GM12872 (cell line): ENCODE measurements around the gene NALF2.

Experiments used
- TF ChIP-seq, protein P1 (sequence below): IDR thresholded peaks from 3 replicates; pipeline ENCODE4 v1.5.1; 2011; ENCODE audit warnings: low read depth, mild to moderate bottlenecking, low read length, moderate library complexity; ENCODE audit not compliant: insufficient read depth

Gene NALF2

DNA sequence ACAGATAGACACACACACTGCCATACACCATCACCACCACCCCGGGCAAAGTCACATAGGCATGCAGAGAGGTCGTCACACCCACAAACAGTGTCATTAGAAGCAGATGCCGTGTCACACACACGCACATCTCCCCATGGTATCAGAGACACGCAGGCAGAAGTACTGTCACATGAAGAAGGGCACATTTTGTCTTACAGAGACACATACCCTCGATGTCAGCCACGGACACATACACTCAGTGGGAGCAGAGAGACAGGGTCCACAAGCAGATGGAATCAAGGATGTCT lies 3.3 kb downstream of the NALF2 start:
- TF ChIP-seq, protein P1, sequence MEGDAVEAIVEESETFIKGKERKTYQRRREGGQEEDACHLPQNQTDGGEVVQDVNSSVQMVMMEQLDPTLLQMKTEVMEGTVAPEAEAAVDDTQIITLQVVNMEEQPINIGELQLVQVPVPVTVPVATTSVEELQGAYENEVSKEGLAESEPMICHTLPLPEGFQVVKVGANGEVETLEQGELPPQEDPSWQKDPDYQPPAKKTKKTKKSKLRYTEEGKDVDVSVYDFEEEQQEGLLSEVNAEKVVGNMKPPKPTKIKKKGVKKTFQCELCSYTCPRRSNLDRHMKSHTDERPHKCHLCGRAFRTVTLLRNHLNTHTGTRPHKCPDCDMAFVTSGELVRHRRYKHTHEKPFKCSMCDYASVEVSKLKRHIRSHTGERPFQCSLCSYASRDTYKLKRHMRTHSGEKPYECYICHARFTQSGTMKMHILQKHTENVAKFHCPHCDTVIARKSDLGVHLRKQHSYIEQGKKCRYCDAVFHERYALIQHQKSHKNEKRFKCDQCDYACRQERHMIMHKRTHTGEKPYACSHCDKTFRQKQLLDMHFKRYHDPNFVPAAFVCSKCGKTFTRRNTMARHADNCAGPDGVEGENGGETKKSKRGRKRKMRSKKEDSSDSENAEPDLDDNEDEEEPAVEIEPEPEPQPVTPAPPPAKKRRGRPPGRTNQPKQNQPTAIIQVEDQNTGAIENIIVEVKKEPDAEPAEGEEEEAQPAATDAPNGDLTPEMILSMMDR = no peak

DNA sequence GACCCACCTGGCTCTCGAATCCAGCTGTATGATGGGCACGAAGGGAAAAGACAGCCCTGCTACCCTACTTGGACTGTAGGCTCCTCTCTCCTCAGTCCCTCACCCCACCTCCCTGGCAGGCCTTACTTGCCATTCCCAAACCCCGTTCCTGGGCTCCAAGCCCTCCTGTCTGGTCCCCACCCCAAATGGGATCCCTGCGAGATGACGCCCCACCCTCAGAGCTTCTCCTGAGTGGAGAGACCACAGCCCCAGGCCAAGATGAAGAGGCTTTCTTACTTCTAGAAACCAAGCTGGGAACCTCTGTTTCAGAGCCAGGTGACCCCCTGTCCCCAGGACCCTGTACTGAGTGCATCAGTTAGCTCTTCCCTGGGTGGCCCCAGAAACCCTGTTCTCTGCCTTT lies 4.5 kb downstream of the NALF2 start:
- TF ChIP-seq, protein P1 = no peak

DNA sequence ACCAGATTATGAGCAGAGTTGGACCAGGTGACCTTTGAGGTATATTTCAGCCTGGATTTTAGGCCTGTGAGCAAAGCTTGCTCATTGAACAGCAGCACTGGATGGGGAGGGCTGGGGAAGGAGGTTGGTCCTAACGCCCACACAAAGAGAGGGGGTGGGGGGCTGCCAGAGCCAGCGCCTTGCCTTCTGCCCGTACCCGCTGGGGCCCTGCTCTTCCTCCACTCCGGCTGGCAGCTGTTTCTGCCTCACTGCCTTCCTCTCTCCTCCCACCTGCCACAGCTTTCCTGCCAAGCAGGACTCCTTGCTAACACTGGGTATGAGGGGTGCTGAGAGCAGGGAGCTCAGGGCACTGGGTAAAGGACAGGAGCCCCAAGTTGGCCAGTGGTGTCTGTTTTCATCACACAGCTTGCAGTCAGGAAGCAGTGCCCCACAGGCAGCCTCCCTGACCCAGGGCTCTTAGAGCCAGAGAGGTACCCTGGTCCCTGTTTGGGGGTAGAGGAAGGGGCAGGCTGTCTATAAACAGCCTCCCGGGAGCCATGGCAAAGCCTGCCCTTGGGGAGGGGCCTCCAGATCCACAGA lies 6.1 kb downstream of the NALF2 start:
- TF ChIP-seq, protein P1 = no peak

DNA sequence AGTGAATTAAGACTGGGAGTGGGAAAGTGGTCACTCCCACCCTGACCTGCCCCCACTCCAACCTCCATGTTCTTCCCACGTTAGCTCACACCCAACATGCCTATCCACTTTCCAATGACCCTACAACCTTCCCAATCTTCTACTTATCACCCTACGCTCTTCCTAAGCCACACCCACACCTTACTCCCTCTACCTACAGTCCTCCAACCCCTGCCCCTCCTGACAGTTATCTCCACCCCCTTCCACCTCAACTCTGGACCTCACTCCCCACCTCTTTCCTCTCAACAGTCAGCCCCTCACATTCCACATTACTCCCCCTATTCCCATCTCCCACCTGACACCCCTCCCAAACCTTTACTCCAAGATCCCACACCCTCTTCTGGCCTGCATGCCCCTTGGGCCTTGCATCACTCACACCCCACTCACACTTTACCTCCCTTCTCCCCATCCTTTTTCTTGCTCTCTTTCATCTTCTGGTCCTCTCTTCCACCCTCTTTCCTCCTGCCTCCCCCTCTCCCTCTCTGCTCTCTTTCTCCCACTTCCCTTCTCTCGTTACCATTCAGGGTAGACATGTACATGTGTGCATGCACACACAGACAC lies 6.9 kb downstream of the NALF2 start:
- TF ChIP-seq, protein P1 = no peak

DNA sequence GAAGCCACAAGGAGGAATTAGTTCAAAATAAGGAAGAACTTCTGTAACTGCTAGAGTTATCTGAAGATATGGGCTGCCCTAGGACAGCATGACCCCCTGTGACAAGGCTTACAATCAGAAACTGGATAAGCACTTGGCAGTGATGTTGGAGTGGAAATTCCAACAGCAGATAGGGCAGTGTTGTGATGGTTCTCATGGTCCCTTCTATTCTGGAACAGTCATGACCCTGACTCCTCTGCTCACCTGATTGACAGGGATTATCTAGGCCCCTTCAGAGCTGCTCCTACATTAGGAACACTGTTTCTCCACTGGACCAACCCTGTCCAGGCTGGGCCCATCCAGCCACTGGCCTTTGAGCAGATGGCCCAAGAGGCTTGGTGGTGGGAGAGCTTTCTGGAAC lies 17.9 kb downstream of the NALF2 start:
- TF ChIP-seq, protein P1 = no peak

DNA sequence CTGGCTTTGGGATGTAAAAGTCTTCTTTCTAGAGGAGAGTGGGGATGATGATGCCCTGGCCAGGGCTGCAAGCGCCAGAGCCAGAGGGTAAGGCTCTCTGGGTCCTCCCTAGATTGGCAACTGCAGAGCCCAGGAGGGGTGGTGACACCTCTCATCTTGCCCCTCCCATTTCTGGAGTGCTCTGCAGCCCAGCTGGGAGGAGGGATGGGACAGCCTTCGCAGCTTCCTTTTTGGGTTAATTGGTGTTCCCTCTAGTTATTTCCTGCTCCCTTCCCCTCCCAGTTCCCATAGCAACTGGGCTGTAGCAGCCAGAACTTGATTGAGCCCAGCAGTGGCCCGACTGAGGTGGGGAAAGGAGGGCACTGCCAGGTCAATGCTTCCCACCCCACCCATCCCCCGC lies 19.2 kb downstream of the NALF2 start:
- TF ChIP-seq, protein P1 = no peak

DNA sequence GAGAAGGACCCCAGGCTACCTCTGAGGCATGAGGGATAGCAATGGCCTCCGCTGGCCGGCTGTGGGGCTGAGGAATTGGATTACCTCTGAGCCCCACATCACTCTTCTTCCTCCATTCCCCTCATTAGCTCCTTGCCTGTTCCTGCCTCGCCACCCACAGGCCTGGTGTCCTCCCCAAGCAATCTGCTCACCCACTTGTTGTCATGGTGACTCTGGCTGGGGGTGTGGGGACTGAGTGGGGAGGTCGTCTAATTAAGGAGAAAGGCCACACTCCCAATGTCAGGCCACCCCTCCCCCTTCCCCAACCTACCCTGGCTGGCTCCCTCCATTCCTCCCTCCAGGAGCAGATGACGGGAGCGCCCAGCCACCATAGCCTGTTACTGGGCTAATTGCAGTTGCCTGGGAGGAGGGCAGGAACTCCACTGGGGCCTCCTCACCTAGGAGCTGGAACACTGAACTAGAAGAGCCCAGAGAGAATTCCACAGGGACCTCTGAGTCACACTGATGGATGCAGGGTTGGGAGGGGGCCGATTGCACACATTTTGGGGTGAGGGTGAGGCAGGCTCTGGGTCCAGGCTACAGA lies 20.7 kb downstream of the NALF2 start:
- TF ChIP-seq, protein P1 = no peak

DNA sequence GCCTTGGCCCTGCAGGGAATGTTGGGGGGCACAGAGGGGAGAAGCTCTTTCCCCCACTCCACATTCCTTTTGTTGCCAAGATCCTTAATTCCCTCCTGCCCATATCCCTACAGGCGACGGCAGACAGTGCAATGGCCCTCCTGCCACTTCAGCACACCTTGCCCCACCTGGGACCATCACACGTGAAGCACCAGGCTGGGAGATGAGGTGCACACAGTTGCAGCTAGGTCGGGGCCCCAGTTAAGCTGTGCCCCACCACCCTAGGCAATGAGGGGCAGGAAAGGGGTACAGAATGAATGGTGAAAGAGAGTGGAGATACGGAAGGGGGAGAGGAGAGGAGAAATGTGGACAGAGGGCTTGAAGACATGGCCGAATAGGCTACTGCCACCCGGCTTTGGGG lies 26.2 kb downstream of the NALF2 start:
- TF ChIP-seq, protein P1 = no peak
